ENCODE measurements around the gene RPL4. TPM values are rescaled to one million over a fixed set of nuclear protein-coding genes. Genes with fewer than 3 reads are reported as not detected.

The RPL4 gene
- polyA plus RNA-seq, 1 donor from 2014 or later, result 3,693 TPM

GRCh38 chr15:66459818-66460615 is 44.6 kb downstream of the RPL4 start:
- TF ChIP-seq TAF1 (IDR thresholded peaks at IDR 0.05; ENCODE audit: low read depth), result no peak
- TF ChIP-seq, protein P1, sequence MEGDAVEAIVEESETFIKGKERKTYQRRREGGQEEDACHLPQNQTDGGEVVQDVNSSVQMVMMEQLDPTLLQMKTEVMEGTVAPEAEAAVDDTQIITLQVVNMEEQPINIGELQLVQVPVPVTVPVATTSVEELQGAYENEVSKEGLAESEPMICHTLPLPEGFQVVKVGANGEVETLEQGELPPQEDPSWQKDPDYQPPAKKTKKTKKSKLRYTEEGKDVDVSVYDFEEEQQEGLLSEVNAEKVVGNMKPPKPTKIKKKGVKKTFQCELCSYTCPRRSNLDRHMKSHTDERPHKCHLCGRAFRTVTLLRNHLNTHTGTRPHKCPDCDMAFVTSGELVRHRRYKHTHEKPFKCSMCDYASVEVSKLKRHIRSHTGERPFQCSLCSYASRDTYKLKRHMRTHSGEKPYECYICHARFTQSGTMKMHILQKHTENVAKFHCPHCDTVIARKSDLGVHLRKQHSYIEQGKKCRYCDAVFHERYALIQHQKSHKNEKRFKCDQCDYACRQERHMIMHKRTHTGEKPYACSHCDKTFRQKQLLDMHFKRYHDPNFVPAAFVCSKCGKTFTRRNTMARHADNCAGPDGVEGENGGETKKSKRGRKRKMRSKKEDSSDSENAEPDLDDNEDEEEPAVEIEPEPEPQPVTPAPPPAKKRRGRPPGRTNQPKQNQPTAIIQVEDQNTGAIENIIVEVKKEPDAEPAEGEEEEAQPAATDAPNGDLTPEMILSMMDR (IDR thresholded peaks at IDR 0.05; ENCODE audit: poor library complexity, severe bottlenecking), result no peak
- no peak for TF ChIP-seq EZH2 (IDR thresholded peaks at IDR 0.05; ENCODE audit: borderline replicate concordance, insufficient read depth, low read length, poor library complexity, severe bottlenecking)
- no peak for TF ChIP-seq POLR2AphosphoS5 (IDR thresholded peaks at IDR 0.05)
- TF ChIP-seq, protein P2, sequence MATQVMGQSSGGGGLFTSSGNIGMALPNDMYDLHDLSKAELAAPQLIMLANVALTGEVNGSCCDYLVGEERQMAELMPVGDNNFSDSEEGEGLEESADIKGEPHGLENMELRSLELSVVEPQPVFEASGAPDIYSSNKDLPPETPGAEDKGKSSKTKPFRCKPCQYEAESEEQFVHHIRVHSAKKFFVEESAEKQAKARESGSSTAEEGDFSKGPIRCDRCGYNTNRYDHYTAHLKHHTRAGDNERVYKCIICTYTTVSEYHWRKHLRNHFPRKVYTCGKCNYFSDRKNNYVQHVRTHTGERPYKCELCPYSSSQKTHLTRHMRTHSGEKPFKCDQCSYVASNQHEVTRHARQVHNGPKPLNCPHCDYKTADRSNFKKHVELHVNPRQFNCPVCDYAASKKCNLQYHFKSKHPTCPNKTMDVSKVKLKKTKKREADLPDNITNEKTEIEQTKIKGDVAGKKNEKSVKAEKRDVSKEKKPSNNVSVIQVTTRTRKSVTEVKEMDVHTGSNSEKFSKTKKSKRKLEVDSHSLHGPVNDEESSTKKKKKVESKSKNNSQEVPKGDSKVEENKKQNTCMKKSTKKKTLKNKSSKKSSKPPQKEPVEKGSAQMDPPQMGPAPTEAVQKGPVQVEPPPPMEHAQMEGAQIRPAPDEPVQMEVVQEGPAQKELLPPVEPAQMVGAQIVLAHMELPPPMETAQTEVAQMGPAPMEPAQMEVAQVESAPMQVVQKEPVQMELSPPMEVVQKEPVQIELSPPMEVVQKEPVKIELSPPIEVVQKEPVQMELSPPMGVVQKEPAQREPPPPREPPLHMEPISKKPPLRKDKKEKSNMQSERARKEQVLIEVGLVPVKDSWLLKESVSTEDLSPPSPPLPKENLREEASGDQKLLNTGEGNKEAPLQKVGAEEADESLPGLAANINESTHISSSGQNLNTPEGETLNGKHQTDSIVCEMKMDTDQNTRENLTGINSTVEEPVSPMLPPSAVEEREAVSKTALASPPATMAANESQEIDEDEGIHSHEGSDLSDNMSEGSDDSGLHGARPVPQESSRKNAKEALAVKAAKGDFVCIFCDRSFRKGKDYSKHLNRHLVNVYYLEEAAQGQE (IDR thresholded peaks at IDR 0.05; ENCODE audit: borderline replicate concordance), result no peak
- no peak for TF ChIP-seq EP300 (conservative IDR thresholded peaks at IDR 0.05; ENCODE audit: poor library complexity, severe bottlenecking)
- TF ChIP-seq SMC3 (conservative IDR thresholded peaks at IDR 0.05; ENCODE audit: poor library complexity), result no peak
- no peak for TF ChIP-seq MXI1 (conservative IDR thresholded peaks at IDR 0.05; ENCODE audit: poor library complexity, severe bottlenecking)
- TF ChIP-seq RAD21 (conservative IDR thresholded peaks at IDR 0.05), result no peak
- no peak overlapping the region for H3K4me2 ChIP-seq (ENCODE audit: low read length)
- no peaks in the 10 kb centered on the region for H3K79me2 ChIP-seq (replicated peaks; ENCODE audit: insufficient read depth, low read length)
- no peaks in the 10 kb centered on the region for H3K9me3 ChIP-seq (ENCODE audit: low read length)
- H3K27me3 ChIP-seq (ENCODE audit: insufficient read depth, low read depth, low read length), result no peaks in the 10 kb centered on the region
- no peaks in the 10 kb centered on the region for H3K36me3 ChIP-seq (ENCODE audit: insufficient read depth, low read length)
- H2AFZ ChIP-seq (ENCODE audit: low read depth, low read length), result no peak overlapping the region
- H3F3A ChIP-seq (ENCODE audit: insufficient read depth, low read length, poor library complexity, severe bottlenecking), result no peaks in the 10 kb centered on the region
- H3K4me3 ChIP-seq (ENCODE audit: low read length), result no peak overlapping the region
- no peaks in the 10 kb centered on the region for H4K20me1 ChIP-seq (ENCODE audit: insufficient read depth)
- no peak overlapping the region for H3K9ac ChIP-seq (ENCODE audit: low read length)
- H3K9me2 ChIP-seq (ENCODE audit: insufficient read depth, low read length), result no peaks in the 10 kb centered on the region
- H3K27ac ChIP-seq (ENCODE audit: low read length), result no peak overlapping the region

DNA sequence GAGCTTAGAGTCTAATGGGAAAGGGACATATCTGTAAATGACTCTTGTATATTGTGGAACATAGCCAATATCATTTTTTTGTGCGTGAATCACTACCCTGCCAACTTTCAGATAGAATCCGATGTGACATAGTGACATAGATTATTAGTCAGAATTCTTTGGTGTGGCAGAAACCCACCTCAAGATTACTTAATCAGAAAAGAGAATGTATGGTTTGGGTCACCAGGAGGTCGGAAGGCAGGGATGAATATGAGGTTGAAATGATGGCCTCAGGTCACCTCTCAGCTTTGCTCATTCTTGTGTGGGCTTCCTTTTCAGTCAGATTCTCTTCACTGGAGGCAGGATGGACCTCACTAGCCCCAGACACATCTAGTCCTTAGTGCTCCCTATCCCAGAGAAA is 48.4 kb downstream of the RPL4 start:
- H3K9me2 ChIP-seq (ENCODE audit: insufficient read depth, low read length), result no peaks in the 10 kb centered on the region
- H3K4me2 ChIP-seq (ENCODE audit: low read length), result no peak overlapping the region
- no peaks in the 10 kb centered on the region for H3K36me3 ChIP-seq (ENCODE audit: insufficient read depth, low read length)
- H2AFZ ChIP-seq (ENCODE audit: low read depth, low read length), result no peak overlapping the region
- no peaks in the 10 kb centered on the region for H3K9me3 ChIP-seq (ENCODE audit: low read length)
- H3K4me3 ChIP-seq (ENCODE audit: low read length), result no peak overlapping the region
- H3K79me2 ChIP-seq (replicated peaks; ENCODE audit: insufficient read depth, low read length), result no peaks in the 10 kb centered on the region
- no peaks in the 10 kb centered on the region for H4K20me1 ChIP-seq (ENCODE audit: insufficient read depth)
- H3K27ac ChIP-seq (ENCODE audit: low read length), result no peak overlapping the region
- no peak overlapping the region for H3K9ac ChIP-seq (ENCODE audit: low read length)
- H3K27me3 ChIP-seq (ENCODE audit: insufficient read depth, low read depth, low read length), result no peaks in the 10 kb centered on the region
- H3F3A ChIP-seq (ENCODE audit: insufficient read depth, low read length, poor library complexity, severe bottlenecking), result no peaks in the 10 kb centered on the region
- TF ChIP-seq EZH2 (IDR thresholded peaks at IDR 0.05; ENCODE audit: borderline replicate concordance, insufficient read depth, low read length, poor library complexity, severe bottlenecking), result no peak

All from neural cell (in vitro differentiated cells).